Naive thymus-derived CD4-positive, alpha-beta T cell (primary cell): Measurements from ENCODE around the gene FBXL4. TPM values are rescaled to one million over a fixed set of nuclear protein-coding genes. Genes with fewer than 3 reads are reported as not detected.
"Not testable (repeated sequence)": the region's sequence is repeated elsewhere in the genome, so short reads cannot be mapped to it uniquely, and the experiment has no call there.

Source experiments
- ATAC-seq: fragments of 150-1000 bp; cut with Tn5 transposase; 2 replicates; pipeline ENCODE4 v1.10.0; 2021; ENCODE audit warnings: mild to moderate bottlenecking, moderate library complexity
- CTCF ChIA-PET: fragments of 350-600 bp; sonication (Branson Sonifier 250); formaldehyde crosslinking; loops from one replicate; lab custom pipeline; 2021; ENCODE audit warnings: antibody characterized with exemption; lab: Charles Lee
- POLR2A ChIA-PET: fragments of 350-600 bp; sonication (Branson Sonifier 250); formaldehyde crosslinking; loops from one replicate; lab custom pipeline; 2021; ENCODE audit warnings: antibody characterized with exemption, inconsistent platforms; lab: Charles Lee
- DNase-seq, 9 donors: peaks; one replicate each; pipeline versions ENCODE4 v3.0.0 to v3.0.0-alpha.2; 2020 to 2022; ENCODE audit warnings: mixed read lengths in 1 of 9
- H3K27ac ChIP-seq: one replicate; pipeline ENCODE4 v1.7.0; 2013; ENCODE audit warnings: mild to moderate bottlenecking, low read depth, low read length, moderate library complexity
- H3K27me3 ChIP-seq, 2 donors: one replicate each; pipeline ENCODE4 v1.7.0; 2013; ENCODE audit warnings: low read length in 2 of 2, mild to moderate bottlenecking in 2 of 2, moderate library complexity in 2 of 2; ENCODE audit not compliant: control insufficient read depth in 2 of 2, insufficient read depth in 2 of 2
- H3K36me3 ChIP-seq, 3 experiments: 1 replicate in 2 of 3; 2 replicates in 1 of 3; pipeline ENCODE4 v1.7.0; 2013; ENCODE audit warnings: low read length in 3 of 3, mild to moderate bottlenecking in 3 of 3, moderate library complexity in 1 of 3; ENCODE audit not compliant: insufficient read depth in 3 of 3, control insufficient read depth in 2 of 3
- H3K4me1 ChIP-seq, 2 donors: one replicate each; pipeline ENCODE4 v1.7.0; 2013; ENCODE audit warnings: low read length in 2 of 2, mild to moderate bottlenecking in 2 of 2, moderate library complexity in 1 of 2; ENCODE audit not compliant: control insufficient read depth in 2 of 2, insufficient read depth in 2 of 2
- H3K4me3 ChIP-seq: 2 replicates; pipeline ENCODE4 v1.7.0; 2013; ENCODE audit warnings: mild to moderate bottlenecking, low read length
- H3K9me3 ChIP-seq, 3 experiments: 1 replicate in 2 of 3; 2 replicates in 1 of 3; pipeline ENCODE4 v1.7.0; 2013; ENCODE audit warnings: low read length in 3 of 3; ENCODE audit not compliant: control insufficient read depth in 2 of 3
- H3K27ac Mint-ChIP-seq, 9 donors: one replicate each; pipeline ENCODE4 v1.8.0; 2020 to 2022; ENCODE audit warnings: mixed read lengths in 9 of 9, mild to moderate bottlenecking in 8 of 9, moderate library complexity in 5 of 9, inconsistent platforms in 2 of 9
- H3K27me3 Mint-ChIP-seq, 5 donors: one replicate each; pipeline ENCODE4 v1.8.0; 2021 to 2022; ENCODE audit warnings: mixed read lengths in 5 of 5, mild to moderate bottlenecking in 1 of 5
- H3K36me3 Mint-ChIP-seq, 5 donors: one replicate each; pipeline ENCODE4 v1.8.0; 2020 to 2022; ENCODE audit warnings: mixed read lengths in 5 of 5, mild to moderate bottlenecking in 3 of 5, inconsistent platforms in 1 of 5
- H3K4me1 Mint-ChIP-seq, 7 donors: one replicate each; pipeline ENCODE4 v1.8.0; 2020 to 2022; ENCODE audit warnings: mixed read lengths in 7 of 7, mild to moderate bottlenecking in 3 of 7, inconsistent platforms in 1 of 7
- H3K4me3 Mint-ChIP-seq, 10 donors: one replicate each; pipeline ENCODE4 v1.8.0; 2020 to 2022; ENCODE audit warnings: mild to moderate bottlenecking in 10 of 10, mixed read lengths in 10 of 10, moderate library complexity in 6 of 10, inconsistent platforms in 2 of 10
- H3K9me3 Mint-ChIP-seq, 11 donors: one replicate each; pipeline ENCODE4 v1.8.0; 2020 to 2022; ENCODE audit warnings: mixed read lengths in 11 of 11, mild to moderate bottlenecking in 4 of 11, inconsistent platforms in 1 of 11, moderate library complexity in 1 of 11
- intact Hi-C, 2 donors: fragments of 100-400 bp; cut with micrococcal nuclease; formaldehyde crosslinking; loops; one replicate each; pipeline ENCODE4 v1.15.1; 2023
- polyA plus RNA-seq, 2 donors: library from polyadenylated mRNA; unstranded; fragments of 300-500 nt; fragmentation: Illumina TruSeq; gene quantifications; one replicate each; pipeline ENCODE4 v1.2.3, GENCODE V29; 2021
- total RNA-seq, 6 experiments: library from RNA in 5 of 6; stranded (reverse) in 5 of 6; gene quantifications; 1 replicate in 5 of 6; 2 replicates in 1 of 6; pipeline ENCODE4 v1.2.3 and lab custom pipeline; 2021 to 2026

The FBXL4 gene
- total and polyA plus RNA-seq, 7 experiments from 2014 or later = 9.2 to 24.3 (median 13.5) TPM

- CTCF ChIA-PET, H3K27ac ChIP-seq, H3K4me1 ChIP-seq, POLR2A ChIA-PET, intact Hi-C loops, H3K4me3 Mint-ChIP-seq, ATAC-seq, H3K9me3 ChIP-seq, DNase-seq, H3K27me3 ChIP-seq, H3K4me3 ChIP-seq, H3K4me1 Mint-ChIP-seq, H3K36me3 ChIP-seq, H3K27ac Mint-ChIP-seq, H3K27me3 Mint-ChIP-seq: not testable (repeated sequence)
- Mint-ChIP-seq H3K36me3 (peaks cover 33 to 74% (median 61%) of the 10 kb centered on the region in 5 donors), H3K9me3 (peaks cover 4 to 32% (median 16%) of the 10 kb centered on the region in 11 donors)
Observed at GRCh38 chr6:98910946-98911345, 36.8 kb downstream of the FBXL4 start.

GRCh38 chr6:98909236-98909635 lies 38.5 kb downstream of the FBXL4 start:
- Mint-ChIP-seq H3K4me3 (no peak overlapping the region), H3K4me1 (peaks cover 0 to 6% (median 0%) of the 10 kb centered on the region in 7 donors), H3K9me3 (peaks cover 4 to 32% (median 16%) of the 10 kb centered on the region in 11 donors), H3K36me3 (peaks cover 33 to 84% (median 76%) of the 10 kb centered on the region in 5 donors), H3K27ac (no peak overlapping the region), H3K27me3 (no peaks in the 10 kb centered on the region)
- no peaks in the 10 kb centered on the region for H3K9me3 ChIP-seq
- ChIA-PET CTCF (no interaction called here), POLR2A (no interaction called here)
- no peak overlapping the region for H3K27ac ChIP-seq
- ATAC-seq = no peak
- intact Hi-C loops = no loop called here
- H3K27me3 ChIP-seq = no peaks in the 10 kb centered on the region
- no peak for DNase-seq
- H3K36me3 ChIP-seq = peaks cover 1 to 4% (median 2%) of the 10 kb centered on the region in 3 experiments
- no peak overlapping the region for H3K4me3 ChIP-seq
- no peaks in the 10 kb centered on the region for H3K4me1 ChIP-seq

- POLR2A ChIA-PET = not testable (repeated sequence)
Observed at GRCh38 chr6:98906342-98906741, 41.4 kb downstream of the FBXL4 start.

GRCh38 chr6:98905759-98906158 lies 42.0 kb downstream of the FBXL4 start:
- H3K4me1 Mint-ChIP-seq = peaks cover 0 to 4% (median 0%) of the 10 kb centered on the region in 7 donors
- H3K36me3 Mint-ChIP-seq = peaks cover 31 to 83% (median 83%) of the 10 kb centered on the region in 5 donors
- intact Hi-C loops = no loop called here
- no peak overlapping the region for H3K4me3 Mint-ChIP-seq
- ATAC-seq (no peak), DNase-seq (no peak)
- H3K9me3 Mint-ChIP-seq = peaks cover 1 to 9% (median 4%) of the 10 kb centered on the region in 11 donors
- Histone ChIP-seq H3K4me1 (no peaks in the 10 kb centered on the region), H3K9me3 (no peaks in the 10 kb centered on the region), H3K27me3 (no peaks in the 10 kb centered on the region), H3K4me3 (no peak overlapping the region), H3K27ac (no peak overlapping the region), H3K36me3 (peaks cover 7 to 9% (median 9%) of the 10 kb centered on the region in 3 experiments)
- CTCF ChIA-PET = no interaction called here
- no peaks in the 10 kb centered on the region for H3K27me3 Mint-ChIP-seq
- no peak overlapping the region for H3K27ac Mint-ChIP-seq
- POLR2A ChIA-PET = no interaction called here

More at GRCh38 chr6:98906342-98906741, 41.4 kb downstream of the FBXL4 start:
- H3K4me1 Mint-ChIP-seq, H3K27me3 Mint-ChIP-seq, DNase-seq, H3K9me3 ChIP-seq, H3K9me3 Mint-ChIP-seq, CTCF ChIA-PET, intact Hi-C loops, H3K4me3 ChIP-seq, H3K27me3 ChIP-seq, H3K4me1 ChIP-seq, H3K27ac ChIP-seq, ATAC-seq, H3K4me3 Mint-ChIP-seq, H3K36me3 ChIP-seq, H3K27ac Mint-ChIP-seq: not testable (repeated sequence)
- H3K36me3 Mint-ChIP-seq = peaks cover 25 to 81% (median 77%) of the 10 kb centered on the region in 5 donors

GRCh38 chr6:98904096-98904495 lies 43.6 kb downstream of the FBXL4 start:
- peaks cover 0 to 17% (median 6%) of the 10 kb centered on the region in 11 donors for H3K9me3 Mint-ChIP-seq
- H3K9me3 ChIP-seq = no peaks in the 10 kb centered on the region
- H3K27ac Mint-ChIP-seq = no peak overlapping the region
- H3K4me3 ChIP-seq = no peak overlapping the region
- intact Hi-C loops = no loop called here
- H3K4me3 Mint-ChIP-seq = no peak overlapping the region
- no peak for ATAC-seq
- no peaks in the 10 kb centered on the region for H3K27me3 ChIP-seq
- no peaks in the 10 kb centered on the region for H3K4me1 ChIP-seq
- H3K27ac ChIP-seq = no peak overlapping the region
- H3K27me3 Mint-ChIP-seq = no peaks in the 10 kb centered on the region
- H3K36me3 ChIP-seq = peaks cover 7 to 25% (median 10%) of the 10 kb centered on the region in 3 experiments
- H3K4me1 Mint-ChIP-seq = peaks cover 0 to 6% (median 0%) of the 10 kb centered on the region in 7 donors
- DNase-seq = no peak
- CTCF ChIA-PET = no interaction called here
- POLR2A ChIA-PET = no interaction called here
- peaks cover 35 to 93% (median 88%) of the 10 kb centered on the region in 5 donors for H3K36me3 Mint-ChIP-seq

GRCh38 chr6:98900706-98901105 lies 47.0 kb downstream of the FBXL4 start:
- H3K4me1 ChIP-seq = no peaks in the 10 kb centered on the region
- Mint-ChIP-seq H3K27me3 (no peaks in the 10 kb centered on the region), H3K4me3 (no peak overlapping the region), H3K27ac (no peak overlapping the region), H3K9me3 (peaks cover 0 to 13% (median 5%) of the 10 kb centered on the region in 11 donors), H3K36me3 (peaks cover 29 to 87% (median 82%) of the 10 kb centered on the region in 5 donors), H3K4me1 (peaks cover 0 to 8% (median 4%) of the 10 kb centered on the region in 7 donors)
- no peak for DNase-seq
- POLR2A ChIA-PET = no interaction called here
- H3K27me3 ChIP-seq = no peaks in the 10 kb centered on the region
- peaks cover 7 to 29% (median 10%) of the 10 kb centered on the region in 3 experiments for H3K36me3 ChIP-seq
- CTCF ChIA-PET = no interaction called here
- intact Hi-C loops = no loop called here
- no peak overlapping the region for H3K27ac ChIP-seq
- no peaks in the 10 kb centered on the region for H3K9me3 ChIP-seq
- ATAC-seq = no peak
- H3K4me3 ChIP-seq = no peak overlapping the region

GRCh38 chr6:98894810-98895209 lies 52.9 kb downstream of the FBXL4 start:
- Histone ChIP-seq H3K4me3 (no peak overlapping the region), H3K36me3 (peaks cover 0 to 21% (median 0%) of the 10 kb centered on the region in 3 experiments), H3K27me3 (no peaks in the 10 kb centered on the region), H3K9me3 (no peaks in the 10 kb centered on the region), H3K4me1 (no peaks in the 10 kb centered on the region), H3K27ac (no peak overlapping the region)
- H3K36me3 Mint-ChIP-seq = peaks cover 20 to 66% (median 42%) of the 10 kb centered on the region in 5 donors
- no peak overlapping the region for H3K4me3 Mint-ChIP-seq
- peaks cover 0 to 10% (median 0%) of the 10 kb centered on the region in 11 donors for H3K9me3 Mint-ChIP-seq
- no peak for DNase-seq
- ChIA-PET POLR2A (interaction anchor here (0.6 kb wide), 1 partner anchor 50 kb away, joined by 3 read pairs; no protein-coding TSS in a partner anchor), CTCF (no interaction called here)
- H3K4me1 Mint-ChIP-seq = peaks cover 0 to 8% (median 0%) of the 10 kb centered on the region in 7 donors
- no peak for ATAC-seq
- intact Hi-C loops = no loop called here
- H3K27me3 Mint-ChIP-seq = no peaks in the 10 kb centered on the region
- no peak overlapping the region for H3K27ac Mint-ChIP-seq
